GM21723 (cell line): ENCODE data around the gene CLK3.
"Not testable (repeated sequence)": the region's sequence is repeated elsewhere in the genome, so short reads cannot be mapped to it uniquely, and the experiment has no call there.

Experiments
- ATAC-seq: cut with Tn5 transposase; IDR thresholded peaks from one replicate; pipeline ENCODE4 v1.9.1; 2021; ENCODE audit warnings: mild to moderate bottlenecking, moderate library complexity; ENCODE audit not compliant: unreplicated experiment

CLK3 gene

DNA sequence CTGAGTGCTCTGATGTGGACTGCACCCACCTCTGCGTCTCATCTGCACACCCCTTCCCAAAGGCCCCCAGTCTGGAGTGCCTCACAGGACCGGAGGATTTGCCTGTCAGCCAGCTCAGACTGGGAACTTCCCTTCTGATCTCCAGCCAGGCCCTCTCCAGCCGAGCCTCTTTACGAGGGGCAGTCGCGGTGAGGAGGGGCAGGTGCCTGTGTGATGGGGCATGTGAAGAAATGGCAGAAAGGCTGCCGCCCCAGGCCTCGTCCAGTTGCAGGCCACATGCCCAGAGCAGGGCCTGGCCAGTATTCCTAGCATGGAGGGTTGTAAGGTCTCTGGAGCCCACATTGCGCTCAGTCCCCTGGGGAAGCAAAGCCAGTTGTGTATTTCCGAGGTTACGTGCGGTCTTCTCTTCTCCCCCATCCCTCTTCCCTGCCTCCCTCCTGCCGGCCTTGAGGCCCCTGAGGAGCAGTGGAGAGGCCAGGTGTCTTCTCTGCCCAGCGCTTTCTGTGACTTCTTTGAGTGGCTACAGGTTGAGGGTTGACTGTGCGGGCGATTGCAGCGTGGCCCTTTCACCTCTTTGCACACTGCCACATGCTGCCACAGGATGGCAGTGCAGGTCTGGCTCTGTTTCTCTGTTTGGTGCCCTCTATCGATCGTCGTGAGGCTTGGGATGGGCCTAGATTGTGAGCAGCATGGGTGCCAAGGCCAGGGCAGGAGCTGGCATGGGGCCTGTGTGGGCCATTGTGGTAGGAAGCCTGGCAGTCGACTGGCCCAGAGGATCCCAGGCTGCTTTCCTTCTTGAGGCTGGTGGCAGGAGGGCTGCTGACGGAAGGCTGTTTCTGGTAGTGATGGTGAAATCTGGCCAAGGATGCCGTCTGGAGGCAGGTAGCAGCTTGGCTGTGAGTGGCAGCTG is 5.3 kb downstream of the CLK3 start:
- peak; percentile 46 for ATAC-seq

- no peak for ATAC-seq
Observed at GRCh38 chr15:74621546-74621920, 5.9 kb downstream of the CLK3 start.

- ATAC-seq: no peak
Observed at GRCh38 chr15:74621936-74622335, 6.3 kb downstream of the CLK3 start.

GRCh38 chr15:74622758-74623157 is 7.1 kb downstream of the CLK3 start:
- no peak for ATAC-seq

GRCh38 chr15:74624020-74624602 is 8.5 kb downstream of the CLK3 start:
- no peak for ATAC-seq

- ATAC-seq: no peak
Observed at GRCh38 chr15:74625693-74626092, 10.1 kb downstream of the CLK3 start.

- no peak for ATAC-seq
Observed at GRCh38 chr15:74626336-74626735, 10.7 kb downstream of the CLK3 start.

GRCh38 chr15:74626752-74627692 is 11.4 kb downstream of the CLK3 start:
- ATAC-seq: peak; percentile 53

- no peak for ATAC-seq
Observed at GRCh38 chr15:74627766-74628165, 12.1 kb downstream of the CLK3 start.

DNA sequence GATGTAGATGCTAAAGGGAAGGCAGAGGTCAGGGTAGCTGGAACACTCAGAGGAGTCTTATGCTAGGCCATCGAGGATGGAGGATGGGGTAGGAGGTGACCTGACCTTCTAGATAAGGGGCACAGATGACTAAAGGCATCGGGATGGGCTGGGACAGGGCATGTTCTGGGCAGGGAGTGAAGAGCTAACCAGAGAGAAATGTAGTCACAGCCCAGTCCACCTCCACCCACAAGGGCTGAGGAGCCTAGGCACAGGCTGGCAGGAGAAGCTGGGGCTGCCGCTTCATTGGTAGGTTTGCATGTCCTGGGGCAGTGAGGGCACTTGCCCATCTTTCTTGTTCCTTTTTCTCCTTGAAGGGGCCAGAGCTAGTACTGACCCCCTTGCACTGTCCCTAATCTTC is 12.6 kb downstream of the CLK3 start:
- no peak for ATAC-seq

- ATAC-seq: no peak
Observed at GRCh38 chr15:74628949-74629348, 13.3 kb downstream of the CLK3 start.

- not testable (repeated sequence) for ATAC-seq
Observed at GRCh38 chr15:74629696-74630095, 14.1 kb downstream of the CLK3 start.

DNA sequence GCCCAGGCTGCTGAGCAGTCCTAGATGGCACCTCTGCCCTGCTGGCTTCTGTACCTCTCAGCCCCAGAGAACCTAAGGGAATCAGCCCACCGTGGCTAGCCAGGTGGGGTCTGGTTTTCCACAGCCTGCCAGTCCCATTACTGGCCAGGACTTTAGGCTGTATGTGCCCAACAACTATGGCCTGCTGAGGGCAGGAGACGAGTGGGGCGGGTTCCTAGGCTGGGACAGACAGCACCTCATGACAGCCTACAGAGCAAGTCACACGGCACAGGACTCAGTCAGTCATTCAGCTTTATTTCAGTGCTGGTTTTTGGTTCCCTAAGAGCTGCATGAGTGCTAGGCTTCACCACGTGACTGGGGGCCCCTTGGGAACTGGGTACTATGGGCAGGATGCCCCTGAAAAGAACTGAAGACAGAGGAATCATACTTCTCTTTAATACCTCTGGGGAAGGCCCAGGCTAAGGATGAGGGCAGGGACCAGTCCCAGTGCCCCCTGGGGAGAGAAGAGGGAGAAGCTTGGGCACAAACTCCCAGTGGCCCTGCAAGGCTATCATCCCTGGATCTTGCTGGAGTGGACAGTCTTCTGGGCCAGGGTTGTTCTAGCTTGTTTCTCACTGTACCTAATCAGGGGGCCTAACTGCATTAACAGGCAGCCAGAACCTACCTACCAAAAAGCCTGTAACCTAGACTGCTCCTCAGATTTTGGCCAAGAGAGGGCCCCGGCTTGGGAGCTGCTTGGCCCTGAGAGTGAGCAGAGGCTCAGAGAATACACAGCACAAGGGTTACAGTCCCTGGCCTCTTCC is 14.8 kb downstream of the CLK3 start:
- ATAC-seq: no peak

DNA sequence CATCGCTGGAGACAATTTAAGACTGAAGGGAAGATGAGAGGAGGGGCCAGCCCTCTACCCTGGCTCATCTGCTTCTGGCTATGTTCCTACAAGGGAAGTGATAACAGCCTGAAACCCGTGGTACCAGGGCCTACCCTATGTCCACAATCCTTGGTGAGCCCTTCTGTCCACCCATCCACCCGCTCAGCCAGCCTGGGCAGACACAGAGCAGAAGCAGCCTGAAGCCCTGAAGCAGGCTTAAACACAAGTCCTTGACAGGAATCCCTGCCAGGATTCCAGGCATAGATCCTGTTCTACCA is 15.4 kb downstream of the CLK3 start:
- ATAC-seq: no peak

DNA sequence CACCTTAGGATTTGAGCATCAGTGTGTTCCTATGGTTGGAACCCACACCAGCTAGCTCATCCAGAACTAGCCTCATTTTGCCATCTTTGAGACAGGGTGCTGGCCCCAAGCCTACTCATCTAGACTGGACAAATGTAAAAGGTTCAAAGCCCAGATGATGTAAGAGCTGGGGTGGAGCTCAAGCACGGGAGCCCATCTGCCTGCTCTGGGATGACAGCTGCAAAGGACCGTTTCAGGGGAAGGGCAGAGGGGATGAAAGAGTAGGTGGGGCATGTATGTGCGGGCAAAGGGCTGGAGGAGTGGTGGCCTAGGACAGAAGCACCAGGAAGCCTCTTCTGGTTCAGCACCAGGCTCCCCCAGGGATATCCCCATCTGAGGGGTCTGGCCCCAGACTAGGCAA is 15.8 kb downstream of the CLK3 start:
- ATAC-seq: no peak

- no peak for ATAC-seq
Observed at GRCh38 chr15:74631935-74632560, 16.4 kb downstream of the CLK3 start.

DNA sequence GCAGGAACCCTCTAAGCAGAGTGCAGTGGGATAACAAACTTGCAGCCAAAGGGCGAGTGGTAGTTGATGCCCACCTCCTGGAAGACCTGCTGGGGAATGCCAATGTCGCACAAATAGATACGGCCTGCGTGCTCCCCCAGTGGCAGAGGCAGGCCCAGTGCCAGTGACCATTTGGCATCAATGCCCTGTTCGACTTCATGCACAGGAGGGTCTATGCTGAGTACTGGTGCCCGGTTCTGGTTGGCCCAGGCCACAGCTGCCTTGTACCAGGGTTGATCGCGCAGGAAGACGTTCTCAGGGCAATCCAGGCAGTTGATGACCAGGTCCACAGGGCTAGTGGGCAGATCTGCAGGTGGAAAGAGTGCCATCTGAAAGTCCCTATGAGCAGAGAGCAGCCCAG is 17.0 kb downstream of the CLK3 start:
- no peak for ATAC-seq

- no peak for ATAC-seq
Observed at GRCh38 chr15:74633781-74634180, 18.1 kb downstream of the CLK3 start.

- ATAC-seq: no peak
Observed at GRCh38 chr15:74635228-74635627, 19.6 kb downstream of the CLK3 start.

GRCh38 chr15:74636984-74637383 is 21.3 kb downstream of the CLK3 start:
- no peak for ATAC-seq
